Brain microvascular endothelial cell (primary cell): ENCODE data around the gene IKZF2.

Experiments
- DNase-seq: peaks from one replicate; pipeline ENCODE4 v3.0.0-alpha.2; 2020
- H3K27ac ChIP-seq: fragments of 250-450 bp; sonication (Bioruptor Pico); 2 replicates; pipeline ENCODE4 v1.5.1; 2020; ENCODE audit warnings: mild to moderate bottlenecking, moderate library complexity
- H3K27me3 ChIP-seq: fragments of 250-450 bp; sonication (Bioruptor Pico); replicated peaks from 2 replicates; pipeline ENCODE4 v1.5.1; 2020; ENCODE audit warnings: mild to moderate bottlenecking
- H3K36me3 ChIP-seq: fragments of 250-450 bp; sonication (Bioruptor Pico); replicated peaks from 2 replicates; pipeline ENCODE4 v1.5.1; 2020; ENCODE audit warnings: mild to moderate bottlenecking
- H3K4me3 ChIP-seq: 2 replicates; pipeline ENCODE4 v1.5.1; 2011; ENCODE audit warnings: low read depth, mild to moderate bottlenecking, control low read depth, low read length, moderate library complexity
- in situ Hi-C: cut with HindIII; loops from 2 replicates; pipeline ENCODE4 v1.10.0; 2017; ENCODE audit warnings: low sequenced_read_pairs, low pct_ligation_motif_present
- TF ChIP-seq, protein P1 (sequence below): IDR thresholded peaks from 2 replicates; pipeline ENCODE4 v1.5.1; 2011; ENCODE audit warnings: low read depth, mild to moderate bottlenecking, moderate library complexity, low read length, control low read depth, inconsistent platforms; ENCODE audit errors: missing control alignments

Gene IKZF2

DNA sequence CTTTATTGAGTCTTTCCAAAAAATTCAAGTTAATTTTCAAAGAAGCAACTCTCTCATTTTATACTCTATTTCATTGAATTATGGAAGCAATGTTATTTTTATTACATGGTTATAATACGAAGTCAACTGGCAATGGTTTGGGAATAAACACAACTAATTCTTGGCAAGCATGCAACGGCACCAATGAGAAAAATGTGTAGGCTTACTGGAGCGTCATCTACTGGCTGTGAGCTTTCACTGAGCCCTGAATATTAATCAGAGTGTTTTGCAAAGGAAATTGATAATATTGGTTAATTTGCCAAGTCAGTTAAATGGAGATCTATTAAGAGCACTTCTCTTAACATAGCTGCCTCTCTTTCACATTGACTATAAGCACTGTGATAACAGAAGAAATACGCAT is 163.9 kb downstream of the IKZF2 start:
- Histone ChIP-seq H3K4me3 (no peak overlapping the region), H3K27me3 (no peaks in the 10 kb centered on the region), H3K27ac (no peak overlapping the region), H3K36me3 (no peaks in the 10 kb centered on the region)
- in situ Hi-C loops = no loop called here
- no peak for DNase-seq
- TF ChIP-seq, protein P1, sequence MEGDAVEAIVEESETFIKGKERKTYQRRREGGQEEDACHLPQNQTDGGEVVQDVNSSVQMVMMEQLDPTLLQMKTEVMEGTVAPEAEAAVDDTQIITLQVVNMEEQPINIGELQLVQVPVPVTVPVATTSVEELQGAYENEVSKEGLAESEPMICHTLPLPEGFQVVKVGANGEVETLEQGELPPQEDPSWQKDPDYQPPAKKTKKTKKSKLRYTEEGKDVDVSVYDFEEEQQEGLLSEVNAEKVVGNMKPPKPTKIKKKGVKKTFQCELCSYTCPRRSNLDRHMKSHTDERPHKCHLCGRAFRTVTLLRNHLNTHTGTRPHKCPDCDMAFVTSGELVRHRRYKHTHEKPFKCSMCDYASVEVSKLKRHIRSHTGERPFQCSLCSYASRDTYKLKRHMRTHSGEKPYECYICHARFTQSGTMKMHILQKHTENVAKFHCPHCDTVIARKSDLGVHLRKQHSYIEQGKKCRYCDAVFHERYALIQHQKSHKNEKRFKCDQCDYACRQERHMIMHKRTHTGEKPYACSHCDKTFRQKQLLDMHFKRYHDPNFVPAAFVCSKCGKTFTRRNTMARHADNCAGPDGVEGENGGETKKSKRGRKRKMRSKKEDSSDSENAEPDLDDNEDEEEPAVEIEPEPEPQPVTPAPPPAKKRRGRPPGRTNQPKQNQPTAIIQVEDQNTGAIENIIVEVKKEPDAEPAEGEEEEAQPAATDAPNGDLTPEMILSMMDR = no peak

DNA sequence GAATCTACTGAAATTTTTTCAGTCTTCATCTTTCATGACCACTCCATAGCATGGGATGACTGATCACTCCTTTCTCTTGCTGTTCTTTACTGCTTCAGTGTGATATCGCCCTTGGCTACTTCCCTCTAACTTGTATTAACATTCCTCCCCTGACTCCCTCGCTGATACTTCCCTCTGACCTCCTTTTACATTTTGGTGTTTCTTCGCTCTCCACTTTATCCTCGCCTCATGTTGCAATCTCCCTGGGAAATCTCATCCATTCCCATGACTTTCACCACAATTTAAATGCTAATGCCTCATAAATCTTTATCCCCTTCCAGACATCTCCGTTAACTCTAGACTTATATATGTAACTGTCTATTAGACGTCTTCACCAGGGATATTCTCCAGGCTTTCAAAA is 167.3 kb downstream of the IKZF2 start:
- TF ChIP-seq, protein P1 = no peak
- in situ Hi-C loops = no loop called here
- Histone ChIP-seq H3K27me3 (no peaks in the 10 kb centered on the region), H3K4me3 (no peak overlapping the region), H3K27ac (no peak overlapping the region), H3K36me3 (no peaks in the 10 kb centered on the region)
- DNase-seq = no peak

DNA sequence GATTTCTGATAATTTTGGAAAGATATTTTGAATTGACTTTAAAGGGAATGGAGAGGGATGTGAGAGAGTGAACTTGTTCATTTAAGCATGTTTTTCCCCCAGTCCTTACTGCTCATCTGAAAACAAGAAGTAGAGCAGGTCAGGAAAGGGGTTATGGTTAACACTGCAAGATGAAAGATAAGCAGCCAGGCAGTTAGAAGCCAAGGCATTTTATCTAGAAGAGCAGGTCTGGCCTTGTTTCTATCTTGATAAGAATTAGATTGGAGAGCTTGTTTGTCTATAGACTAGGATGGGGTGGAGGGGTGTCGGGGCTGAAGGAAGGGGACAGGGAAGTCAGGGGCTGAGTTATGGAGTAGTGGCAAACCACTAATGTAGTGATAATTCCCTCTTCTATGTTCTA is 171.6 kb downstream of the IKZF2 start:
- H3K27me3 ChIP-seq = no peaks in the 10 kb centered on the region
- no peak for DNase-seq
- H3K36me3 ChIP-seq = no peaks in the 10 kb centered on the region
- in situ Hi-C loops = no loop called here
- no peak overlapping the region for H3K27ac ChIP-seq
- H3K4me3 ChIP-seq = no peak overlapping the region
- TF ChIP-seq, protein P1 = no peak

DNA sequence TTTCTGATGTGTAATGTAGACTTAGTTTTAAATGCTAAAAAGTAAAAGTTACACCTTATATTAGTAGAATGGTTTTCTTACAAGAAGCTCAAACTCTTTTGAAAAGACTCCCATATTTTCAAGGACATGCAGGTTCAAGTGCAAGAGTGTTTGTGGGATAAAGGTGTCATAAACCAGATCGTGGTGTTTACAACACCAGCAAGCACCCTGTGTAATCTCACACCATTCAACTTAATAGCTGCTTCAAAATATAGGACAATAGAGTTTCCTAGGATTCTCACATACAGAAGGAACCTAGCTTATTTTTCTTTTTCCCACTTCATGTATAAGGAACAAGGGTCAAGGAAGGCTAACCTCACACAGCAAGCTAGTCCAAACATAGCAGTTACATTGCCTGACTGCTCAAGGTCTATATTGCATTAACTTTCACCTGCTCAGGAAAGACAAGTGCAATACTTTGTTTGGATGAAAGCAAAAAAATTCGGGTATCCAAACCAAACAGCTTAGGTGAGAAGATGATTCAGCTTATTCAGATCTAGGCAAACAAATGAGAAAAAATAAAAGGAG is 172.3 kb downstream of the IKZF2 start:
- in situ Hi-C loops = no loop called here
- H3K27me3 ChIP-seq = no peaks in the 10 kb centered on the region
- TF ChIP-seq, protein P1 = no peak

DNA sequence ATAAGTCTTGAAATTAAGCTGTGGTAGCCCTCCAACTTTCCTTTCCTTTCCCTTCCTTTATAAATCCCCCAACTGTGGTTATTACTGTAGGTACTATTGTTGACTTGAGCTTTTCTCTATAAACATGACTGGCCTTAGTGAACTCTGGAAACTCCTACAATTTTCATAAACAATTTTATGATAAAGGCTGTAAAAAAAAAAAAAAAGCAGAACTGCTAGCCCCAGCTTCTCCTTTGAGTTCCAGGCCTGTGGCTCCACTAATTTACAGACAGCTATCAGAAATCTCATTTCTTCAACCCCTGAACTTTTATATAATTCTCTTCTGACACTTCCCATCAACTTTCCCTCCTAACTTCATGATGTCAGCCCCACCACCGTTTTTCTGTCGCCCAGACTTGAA is 174.3 kb downstream of the IKZF2 start:
- H3K4me3 ChIP-seq = no peak overlapping the region
- in situ Hi-C loops = no loop called here

More for the DNA sequence above, 172.3 kb downstream of the IKZF2 start:
- no peak for DNase-seq
- no peak overlapping the region for H3K4me3 ChIP-seq
- no peaks in the 10 kb centered on the region for H3K36me3 ChIP-seq
- no peak overlapping the region for H3K27ac ChIP-seq

DNA sequence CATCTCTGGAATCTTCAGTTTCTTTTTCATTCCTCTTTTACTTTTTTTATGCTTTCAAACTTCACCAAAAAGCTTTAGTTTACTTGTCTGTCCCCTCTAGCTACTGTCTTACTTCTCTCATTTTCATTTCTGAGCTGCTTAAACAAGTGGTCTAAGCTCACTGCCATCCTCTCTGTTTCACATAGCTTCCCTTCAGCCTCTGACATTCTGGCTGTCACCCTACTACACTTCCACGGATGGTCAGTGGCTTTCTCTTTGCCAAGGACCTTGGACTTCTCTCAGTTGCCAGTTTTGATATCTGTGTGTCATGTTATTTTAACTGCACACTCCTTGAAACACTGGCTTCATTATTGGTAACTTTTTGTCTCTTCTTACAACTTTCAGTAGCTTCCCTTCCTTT is 176.1 kb downstream of the IKZF2 start:
- TF ChIP-seq, protein P1 = no peak
- no peak overlapping the region for H3K4me3 ChIP-seq
- in situ Hi-C loops = no loop called here
- peak overlapping the region; percentile 16 for H3K27ac ChIP-seq
- DNase-seq = no peak
- H3K36me3 ChIP-seq = no peaks in the 10 kb centered on the region
- no peaks in the 10 kb centered on the region for H3K27me3 ChIP-seq

More for the DNA sequence above, 174.3 kb downstream of the IKZF2 start:
- Histone ChIP-seq H3K36me3 (no peaks in the 10 kb centered on the region), H3K27ac (no peak overlapping the region), H3K27me3 (no peaks in the 10 kb centered on the region)
- TF ChIP-seq, protein P1 = no peak
- DNase-seq = no peak
